Upper lobe of left lung (tissue), 4 donors: Measurements from ENCODE around the gene SAP130.

ENCODE experiments used
- CTCF ChIP-seq, 6 experiments: fragments of 450-650 bp in 4 of 6; fragments of 200-600 bp in 2 of 6; sonication (generic) in 2 of 6; IDR thresholded peaks; one replicate each; pipeline ENCODE4 v1.5.1; 2016 to 2019; ENCODE audit warnings: antibody characterized with exemption in 6 of 6
- POLR2A ChIP-seq, 4 donors: fragments of 450-650 bp; IDR thresholded peaks; one replicate each; pipeline ENCODE4 v1.5.1; 2016 to 2017; ENCODE audit warnings: antibody characterized with exemption in 4 of 4, mild to moderate bottlenecking in 2 of 4
- POLR2AphosphoS5 ChIP-seq, 2 donors: sonication (generic); formaldehyde crosslinking; IDR thresholded peaks; one replicate each; pipeline ENCODE4 v1.5.1; 2017; ENCODE audit warnings: antibody characterized with exemption in 2 of 2

GRCh38 chr2:127940641-127941040, 87.2 kb downstream of the SAP130 start:
- TF ChIP-seq POLR2A (IDR thresholded peaks at IDR 0.05) (no peak), CTCF (IDR thresholded peaks at IDR 0.05) (no peak), POLR2AphosphoS5 (IDR thresholded peaks at IDR 0.05) (no peak)
